Stimulated activated CD8-positive, alpha-beta memory T cell treated with anti-CD3 and anti-CD28 coated beads, Interleukin-4, amount 100 ng/mL, for 1 hour (primary cell): ENCODE results near the gene RXFP2.

ENCODE experiments used
- DNase-seq, 2 donors: peaks; one replicate each; pipeline ENCODE4 v3.0.0-alpha.2; 2020; ENCODE audit warnings: low read depth in 2 of 2, low spot score in 1 of 2

RXFP2 gene

DNA sequence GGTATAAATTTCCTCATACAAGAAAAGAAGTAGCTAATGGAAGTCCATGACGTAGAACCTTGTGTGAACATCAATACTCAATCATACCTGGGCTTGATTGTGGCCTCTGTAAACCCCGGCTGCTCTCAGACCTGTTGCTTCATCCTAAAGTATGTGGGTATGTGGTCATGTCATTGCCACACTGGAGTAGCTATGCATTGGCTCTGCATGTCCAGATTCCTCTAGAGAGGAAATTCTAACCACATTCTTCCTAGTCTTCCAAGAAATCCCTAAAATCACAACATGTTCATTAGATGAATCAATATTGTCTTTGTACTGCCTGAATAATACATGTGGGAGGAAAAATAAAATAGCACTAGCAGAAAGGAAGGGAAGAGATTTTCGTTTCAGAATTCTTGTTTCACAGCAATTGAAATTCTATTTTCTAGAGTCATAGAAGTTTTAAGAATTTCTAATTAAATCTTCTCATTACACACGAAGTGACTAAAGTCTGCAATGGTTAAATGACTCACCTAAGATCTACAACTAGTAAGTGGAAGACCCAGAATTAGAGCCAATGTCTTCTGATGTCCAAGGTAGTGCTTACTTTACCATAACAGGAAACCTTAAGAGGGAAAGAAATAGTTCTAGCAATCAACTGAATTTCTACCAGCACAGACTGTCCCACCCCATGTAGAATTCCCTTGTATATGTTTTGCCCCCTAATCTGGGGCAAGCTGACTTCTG lies 28.0 kb downstream of the RXFP2 start:
- no peak for DNase-seq

GRCh38 chr13:31768351-31768750 lies 29.0 kb downstream of the RXFP2 start:
- no peak for DNase-seq

DNA sequence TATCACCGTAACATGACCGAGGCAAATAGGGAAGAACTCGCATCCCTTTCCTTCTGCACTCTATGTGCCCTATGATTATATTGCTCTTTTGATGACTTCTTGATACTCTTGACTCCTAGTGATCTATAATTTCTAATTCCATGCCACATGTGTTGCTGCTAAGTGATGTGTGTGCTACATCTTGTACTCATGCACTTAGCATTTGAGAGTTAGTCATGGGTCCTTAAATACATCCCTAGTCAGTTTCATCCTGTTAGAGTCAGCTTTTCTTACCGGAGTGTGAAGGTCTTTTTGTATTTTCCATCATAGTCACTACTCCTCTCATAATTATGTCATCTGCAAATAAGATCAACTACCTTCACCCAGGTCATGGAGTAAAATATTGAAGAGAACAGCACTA lies 30.2 kb downstream of the RXFP2 start:
- no peak for DNase-seq

DNA sequence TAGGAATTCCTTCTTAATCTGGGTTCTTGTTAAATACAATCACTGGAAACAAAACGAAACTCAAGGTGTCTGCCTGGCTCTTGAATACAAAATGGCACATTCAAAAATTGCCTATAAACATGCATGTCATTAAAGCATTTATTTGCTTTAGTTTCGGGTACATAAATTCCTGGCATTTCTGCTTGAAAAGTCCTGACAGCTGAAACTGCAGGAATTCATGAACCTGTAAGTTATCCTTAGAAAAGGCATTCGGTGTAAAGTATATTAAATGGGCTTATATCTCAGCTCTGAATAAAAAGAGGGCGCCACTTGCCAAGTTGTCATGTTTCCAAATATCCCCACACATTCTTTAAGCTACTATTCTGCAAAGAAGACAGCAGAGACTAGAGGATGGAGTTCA lies 32.9 kb downstream of the RXFP2 start:
- DNase-seq = no peak

DNA sequence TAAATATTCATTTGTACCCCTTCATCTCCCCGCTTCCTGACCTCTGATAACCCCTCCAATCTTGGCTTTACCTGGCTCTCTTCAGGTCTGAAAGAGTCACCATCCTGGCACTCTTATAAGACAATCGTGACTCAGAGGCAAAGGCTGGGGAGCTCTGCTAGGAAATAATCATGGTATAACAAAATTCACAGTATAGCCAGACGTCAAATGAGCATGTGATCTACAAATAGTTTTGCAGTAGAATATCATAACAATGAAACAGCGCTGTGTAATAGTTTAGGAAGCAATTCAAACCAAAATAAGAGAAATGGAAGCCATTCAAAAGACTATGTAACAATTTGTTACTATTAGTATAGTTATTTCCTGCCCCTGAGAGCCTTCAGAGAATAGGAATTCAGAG lies 34.2 kb downstream of the RXFP2 start:
- no peak for DNase-seq

DNA sequence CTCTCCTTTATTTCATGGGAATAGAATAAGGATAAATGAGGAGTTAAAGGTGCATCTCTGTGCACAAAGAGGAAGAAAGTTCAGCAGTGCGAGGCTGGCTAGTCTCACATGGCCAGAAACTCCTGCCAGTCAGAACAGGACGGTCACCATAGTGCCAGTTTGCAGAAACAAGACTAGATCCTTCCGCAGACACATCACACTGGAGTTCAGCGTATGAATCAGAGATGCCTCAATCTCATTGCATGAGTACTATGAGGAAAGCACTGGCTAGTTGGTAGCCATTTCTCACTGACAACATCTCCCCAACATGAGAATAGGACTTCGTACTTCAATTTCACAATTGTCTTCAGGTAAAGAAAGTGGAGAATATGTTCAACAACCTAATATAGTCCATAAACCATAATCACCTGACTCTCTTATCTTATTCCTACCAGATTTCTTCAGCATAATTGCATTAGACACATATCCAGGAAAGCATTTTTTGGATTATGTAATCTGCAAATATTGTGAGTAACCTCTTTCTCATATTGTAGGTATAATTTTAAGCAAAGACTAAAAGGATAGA lies 34.9 kb downstream of the RXFP2 start:
- no peak for DNase-seq

DNA sequence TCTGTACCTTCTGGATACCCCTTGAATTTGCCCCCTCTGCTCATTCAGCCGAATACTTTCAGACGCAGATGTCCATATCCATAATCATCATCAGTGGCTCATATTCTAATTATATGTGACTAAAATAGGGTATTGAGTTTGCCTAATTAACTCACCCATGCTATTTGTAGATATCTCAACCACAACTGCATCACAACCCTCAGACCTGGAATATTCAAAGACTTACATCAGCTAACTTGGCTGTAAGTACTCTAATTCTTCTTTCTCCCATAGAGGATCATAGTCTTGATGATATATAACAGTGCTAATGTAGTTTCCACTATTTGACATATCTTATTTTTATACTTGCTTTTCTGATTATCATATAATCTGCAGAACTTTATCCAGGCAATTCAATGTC lies 35.8 kb downstream of the RXFP2 start:
- no peak for DNase-seq

- DNase-seq = no peak
These were observed 36.4 kb downstream of the RXFP2 start for GRCh38 chr13:31775686-31776085.

- DNase-seq = no peak
These were observed 41.7 kb downstream of the RXFP2 start for GRCh38 chr13:31781064-31781463.

DNA sequence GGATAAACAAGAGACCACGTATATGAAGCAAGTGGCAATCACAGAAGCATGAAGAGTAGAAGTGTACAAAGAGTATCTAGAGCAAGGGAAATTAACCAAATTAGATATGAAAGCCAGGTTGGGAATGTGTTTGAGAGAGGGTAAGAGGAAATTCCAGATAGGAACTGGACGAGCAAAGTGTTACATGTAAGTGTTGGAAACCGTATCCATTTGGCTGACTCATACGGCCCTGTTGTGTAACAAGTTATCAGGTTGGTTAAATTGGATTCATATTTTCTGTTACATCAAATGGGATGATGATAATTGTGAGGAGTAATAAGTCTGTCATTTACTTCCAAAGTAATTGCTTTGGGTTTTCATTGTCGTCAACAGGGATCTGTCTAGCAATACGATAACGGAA lies 46.7 kb downstream of the RXFP2 start:
- no peak for DNase-seq

DNA sequence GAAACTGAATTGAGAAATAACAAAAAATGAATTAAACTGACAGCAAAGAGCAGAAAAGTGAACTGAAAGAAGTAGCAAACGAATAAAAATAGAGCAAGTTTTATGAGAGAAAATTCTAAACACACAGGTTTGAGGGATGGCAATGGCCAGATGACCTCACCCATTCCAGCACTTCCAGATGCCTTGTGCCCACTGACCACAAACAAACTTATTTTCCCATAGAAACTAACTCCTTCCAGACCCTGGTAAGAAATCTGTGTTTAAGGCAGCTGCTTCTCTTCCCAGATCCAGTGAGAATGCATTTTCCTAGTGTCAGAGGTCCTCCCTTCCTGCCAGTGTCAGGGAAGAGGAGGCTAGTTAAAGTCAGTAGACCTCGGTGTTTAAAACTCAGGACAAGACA lies 51.7 kb downstream of the RXFP2 start:
- DNase-seq = no peak

DNA sequence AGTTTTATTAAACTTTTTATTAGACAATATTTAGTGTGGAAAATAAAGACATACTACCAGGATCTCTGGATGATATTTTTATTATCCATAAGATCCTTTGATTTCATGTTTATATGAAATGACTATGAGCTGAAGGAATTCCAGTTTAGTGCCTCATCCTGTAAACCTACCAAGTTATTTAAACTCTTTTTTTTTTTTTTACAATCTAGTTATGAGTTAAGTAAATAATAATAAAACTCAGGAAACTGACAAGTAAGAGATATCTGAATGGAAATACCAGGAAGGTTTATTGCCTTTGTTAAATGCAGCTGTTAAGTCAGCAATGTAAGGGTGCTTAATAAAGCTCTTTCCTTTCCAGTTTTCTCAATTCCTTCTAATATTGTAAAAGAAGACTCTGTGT lies 53.9 kb downstream of the RXFP2 start:
- DNase-seq = no peak

DNA sequence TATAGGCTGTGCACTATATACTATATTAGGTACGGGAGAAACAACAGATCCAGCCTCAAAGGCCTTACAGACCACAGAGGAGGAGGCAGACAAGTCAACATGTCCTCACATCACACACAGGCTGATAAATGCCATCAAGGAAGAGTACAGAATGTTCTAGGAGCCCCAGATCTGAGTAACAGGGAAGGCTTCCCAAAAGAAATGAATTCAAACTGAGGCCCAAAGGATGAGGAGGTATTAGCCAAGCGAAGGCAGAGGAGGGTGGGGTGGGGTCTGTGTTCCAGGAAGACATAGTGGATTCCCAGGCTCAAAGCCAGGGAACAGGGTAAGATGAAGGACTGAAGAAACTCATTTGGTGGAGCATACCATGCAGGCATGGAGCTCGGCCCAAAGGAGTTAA lies 55.1 kb downstream of the RXFP2 start:
- DNase-seq = no peak

- DNase-seq = no peak
These were observed 57.9 kb downstream of the RXFP2 start for GRCh38 chr13:31797154-31797775.

DNA sequence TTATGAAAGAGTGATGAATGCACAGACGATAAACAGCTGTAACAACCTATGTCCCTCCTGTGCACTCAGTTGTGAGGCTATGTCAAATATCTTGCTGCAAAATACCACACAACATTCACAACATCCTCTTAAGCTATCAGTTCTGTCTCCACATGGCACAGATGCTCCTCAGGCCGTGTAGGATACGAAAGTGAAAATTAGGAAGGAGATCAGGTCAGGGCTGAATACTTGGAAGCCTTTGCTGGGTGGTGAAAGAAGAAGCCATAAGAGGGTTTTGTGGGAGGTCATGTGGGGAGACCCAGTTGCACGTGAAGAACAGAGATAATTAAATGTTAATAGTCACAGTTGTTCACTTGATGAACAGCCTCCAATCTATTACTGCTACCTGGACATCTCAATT lies 58.9 kb downstream of the RXFP2 start:
- no peak for DNase-seq

DNA sequence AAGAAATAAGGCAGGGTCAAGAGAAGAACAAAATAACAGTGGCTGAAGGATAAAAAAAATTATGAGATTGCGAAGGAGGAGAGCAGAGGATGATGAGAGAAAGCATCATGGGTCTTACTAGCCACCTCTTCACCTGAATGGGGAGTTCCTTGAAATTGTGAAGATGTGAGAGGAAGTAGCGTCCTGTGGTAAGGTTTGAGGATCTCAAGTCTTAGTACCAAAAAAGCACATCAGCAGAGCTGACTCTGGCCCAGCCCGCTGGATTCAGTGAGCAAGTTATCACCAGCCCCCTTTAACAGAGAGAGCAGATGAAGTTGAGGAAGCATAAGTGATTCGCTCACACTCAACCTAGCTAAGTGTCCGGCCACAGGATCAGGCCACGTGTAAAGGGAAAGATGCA lies 61.8 kb downstream of the RXFP2 start:
- no peak for DNase-seq

- DNase-seq = no peak
These were observed 64.0 kb downstream of the RXFP2 start for GRCh38 chr13:31803311-31803710.

GRCh38 chr13:31805841-31806240 lies 66.5 kb downstream of the RXFP2 start:
- DNase-seq = no peak

- DNase-seq = peak in 1 of 2 donors; percentile 21
These were observed 67.8 kb downstream of the RXFP2 start for GRCh38 chr13:31807090-31807541.

DNA sequence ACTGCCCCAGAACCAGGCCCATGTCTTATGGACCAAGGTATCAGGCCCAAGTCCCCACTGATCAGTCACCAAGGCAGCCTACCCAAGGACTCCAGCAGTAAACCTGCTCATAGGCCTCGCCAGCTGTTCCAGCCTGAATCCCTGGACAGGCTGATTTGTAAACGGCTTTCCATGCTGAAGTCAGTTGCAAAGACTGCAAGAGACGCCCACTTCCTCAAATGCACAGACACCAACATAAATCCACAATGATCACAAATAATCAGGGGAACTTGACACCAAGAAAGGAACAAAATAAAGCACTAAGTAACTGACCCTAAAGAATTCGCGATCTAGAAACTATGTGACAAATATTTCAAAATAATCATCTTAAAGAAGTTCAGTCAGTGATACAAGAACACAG lies 75.2 kb downstream of the RXFP2 start:
- no peak for DNase-seq

DNA sequence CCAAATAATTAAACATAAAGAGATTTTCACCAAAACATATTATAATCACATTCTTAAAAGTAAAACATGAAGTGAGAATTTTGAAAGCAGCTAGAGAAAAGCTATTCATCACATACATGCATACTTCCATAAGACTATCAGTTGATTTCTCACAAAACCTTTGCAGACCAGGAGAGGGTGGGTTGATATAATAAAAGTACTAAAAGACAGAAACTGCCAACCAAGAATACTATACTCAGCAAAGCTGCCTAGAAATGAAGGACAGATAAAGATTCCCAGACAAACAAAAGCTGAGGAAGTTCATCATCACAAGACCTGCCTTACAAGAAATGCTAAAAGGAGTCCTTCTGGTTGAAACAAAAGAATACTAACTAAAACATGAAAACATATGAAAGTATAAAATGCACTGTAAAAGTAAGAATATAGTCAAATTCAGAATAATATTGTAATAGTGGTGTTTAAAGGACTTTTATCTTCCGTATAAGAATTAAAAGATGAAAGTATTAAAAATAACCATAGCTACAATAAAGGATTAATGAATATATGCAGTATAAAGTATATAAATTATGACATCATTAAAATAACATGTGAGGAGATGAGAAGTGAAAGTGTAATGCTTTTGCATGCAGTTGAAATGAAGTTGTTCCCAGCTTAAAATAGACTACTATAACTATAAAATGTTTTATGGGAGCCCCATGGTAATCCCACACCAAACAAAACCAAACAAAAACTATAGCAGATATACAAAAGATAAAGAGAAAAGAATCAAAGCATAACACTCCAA lies 76.2 kb downstream of the RXFP2 start:
- DNase-seq = no peak

DNA sequence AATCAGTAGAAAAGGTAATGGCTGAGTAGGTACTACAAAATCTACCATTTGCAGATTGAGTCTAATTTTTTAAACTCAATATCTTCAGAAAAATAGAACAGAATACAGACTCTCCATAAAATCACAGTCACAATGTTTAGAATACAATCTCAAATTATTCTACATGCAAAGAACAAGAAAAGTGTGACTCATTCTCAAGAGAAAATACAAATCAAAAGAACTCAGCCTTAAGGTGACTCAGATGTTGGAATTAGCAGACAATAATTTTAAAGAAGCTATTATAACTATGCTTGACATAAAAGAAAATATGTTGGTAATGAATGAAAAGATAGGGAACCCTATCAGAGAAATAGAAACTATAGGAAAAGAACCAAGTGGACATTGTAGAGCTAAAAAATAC lies 78.9 kb downstream of the RXFP2 start:
- no peak for DNase-seq
